Lung microvascular endothelial cell (primary cell): ENCODE measurements around the gene CD2AP. TPM values are rescaled to one million over a fixed set of nuclear protein-coding genes. Genes with fewer than 3 reads are reported as not detected.
"Not testable (repeated sequence)": the region's sequence is repeated elsewhere in the genome, so short reads cannot be mapped to it uniquely, and the experiment has no call there.

Source experiments
- DNase-seq, 2 donors: peaks; one replicate each; pipeline versions ENCODE4 v3.0.0 to v3.0.0-alpha.2; 2010; ENCODE audit warnings: low read depth in 2 of 2
- total RNA-seq: library from RNA; depleted of rRNA; stranded (reverse); fragments of >200 nt; gene quantifications from 2 replicates; pipeline ENCODE4 v1.2.1, GENCODE V29; 2014

CD2AP gene
- total RNA-seq, 1 donor from 2014 or later = 24.4 TPM

- DNase-seq = no peak
Observed at GRCh38 chr6:47464052-47464451, 13.5 kb upstream of the CD2AP start.

GRCh38 chr6:47465117-47465516 lies 12.5 kb upstream of the CD2AP start:
- DNase-seq = no peak

GRCh38 chr6:47471911-47472310 lies 5.7 kb upstream of the CD2AP start:
- no peak for DNase-seq

GRCh38 chr6:47473791-47474346 lies 3.7 kb upstream of the CD2AP start:
- peak; percentile 52 to 70 for DNase-seq

DNA sequence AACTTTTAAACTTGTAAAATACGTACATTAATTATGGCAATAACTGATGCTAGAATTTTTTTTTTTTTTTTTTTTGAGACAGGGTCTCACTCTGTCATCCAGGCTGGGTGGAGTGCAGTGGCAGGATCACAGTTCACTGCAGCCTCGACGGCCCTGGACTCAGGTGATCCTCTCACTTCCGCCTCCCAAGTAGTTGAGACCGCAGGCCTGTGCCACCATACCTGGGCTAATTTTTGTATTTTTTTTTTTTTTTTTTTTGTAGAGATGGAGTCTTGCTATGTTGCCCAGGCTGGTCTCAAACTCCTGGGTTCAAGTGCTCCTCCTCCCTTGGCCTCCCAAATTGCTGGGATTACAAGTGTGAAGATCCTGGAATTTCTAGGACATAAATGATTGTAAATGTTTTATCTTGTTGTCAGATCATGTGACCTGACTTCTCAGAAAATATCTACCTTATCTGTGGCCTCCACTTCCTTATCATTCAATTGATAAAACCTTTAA lies 2.2 kb upstream of the CD2AP start:
- DNase-seq = no peak

GRCh38 chr6:47476781-47477496 lies 650 bp upstream of the CD2AP start:
- no peak for DNase-seq

GRCh38 chr6:47478233-47479139 lies 897 bp downstream of the CD2AP start:
- DNase-seq = peak; percentile 15 to 56

- peak; percentile 20 to 30 for DNase-seq
Observed at GRCh38 chr6:47479140-47479508, 1.5 kb downstream of the CD2AP start.

DNA sequence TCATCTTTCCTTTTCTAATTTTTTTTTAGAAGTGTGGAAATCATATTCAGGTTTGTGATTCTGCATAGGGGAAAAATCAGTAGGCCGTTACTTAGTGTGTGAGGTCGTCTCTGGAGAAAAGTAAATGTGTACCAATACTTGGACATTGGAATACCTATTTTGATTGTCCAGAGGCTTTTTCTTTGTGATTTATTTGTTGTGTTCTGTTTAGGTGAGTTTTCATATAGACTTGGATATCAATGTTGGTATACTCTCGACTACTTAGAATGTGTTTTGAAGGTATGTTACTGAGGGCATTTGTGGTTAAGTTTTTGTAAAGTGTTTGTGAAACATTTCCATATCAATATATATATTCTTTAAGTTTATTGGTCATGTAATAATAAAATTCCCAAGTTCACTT lies 2.3 kb downstream of the CD2AP start:
- DNase-seq = no peak

DNA sequence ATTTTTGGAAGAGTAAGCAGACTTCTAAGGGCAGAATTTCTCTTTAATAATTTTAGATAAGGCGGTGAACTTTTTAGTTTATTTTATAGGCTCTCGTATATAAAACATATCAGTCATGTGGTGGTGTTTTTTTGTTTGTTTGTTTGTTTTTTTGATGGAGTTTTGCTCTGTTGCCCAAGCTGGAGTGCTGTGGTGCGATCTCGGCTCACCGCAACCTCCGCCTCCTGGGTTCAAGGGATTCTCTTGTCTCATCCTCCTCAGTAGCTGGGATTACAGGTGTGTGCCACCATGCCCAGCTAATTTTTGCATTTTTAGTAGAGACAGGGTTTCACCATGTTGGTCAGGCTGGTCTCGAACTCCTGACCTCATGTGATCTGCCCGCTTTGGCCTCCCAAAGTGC lies 3.6 kb downstream of the CD2AP start:
- DNase-seq = not testable (repeated sequence)

DNA sequence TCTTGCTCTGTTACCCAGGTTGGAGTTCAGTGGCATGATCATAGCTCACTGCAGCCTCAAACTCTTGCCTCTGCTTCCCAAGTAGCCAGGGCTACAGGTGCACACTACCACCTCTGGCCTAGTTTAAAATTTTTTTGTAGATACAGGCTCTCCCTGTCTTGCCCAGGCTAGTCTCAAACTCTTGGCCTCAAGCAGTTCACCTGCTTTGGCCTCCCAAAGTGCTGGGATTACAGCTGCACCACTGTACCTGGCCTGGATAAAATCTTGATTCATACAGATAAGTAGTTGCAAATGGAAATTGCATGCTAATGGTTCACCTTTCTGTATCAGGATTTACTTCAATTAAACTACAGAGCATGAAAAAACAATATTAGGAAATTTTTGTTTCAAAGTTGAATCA lies 4.2 kb downstream of the CD2AP start:
- no peak for DNase-seq

GRCh38 chr6:47483516-47483852 lies 5.9 kb downstream of the CD2AP start:
- DNase-seq = no peak

- DNase-seq = no peak
Observed at GRCh38 chr6:47483853-47484546, 6.4 kb downstream of the CD2AP start.

- DNase-seq = no peak
Observed at GRCh38 chr6:47484616-47485015, 7.0 kb downstream of the CD2AP start.

DNA sequence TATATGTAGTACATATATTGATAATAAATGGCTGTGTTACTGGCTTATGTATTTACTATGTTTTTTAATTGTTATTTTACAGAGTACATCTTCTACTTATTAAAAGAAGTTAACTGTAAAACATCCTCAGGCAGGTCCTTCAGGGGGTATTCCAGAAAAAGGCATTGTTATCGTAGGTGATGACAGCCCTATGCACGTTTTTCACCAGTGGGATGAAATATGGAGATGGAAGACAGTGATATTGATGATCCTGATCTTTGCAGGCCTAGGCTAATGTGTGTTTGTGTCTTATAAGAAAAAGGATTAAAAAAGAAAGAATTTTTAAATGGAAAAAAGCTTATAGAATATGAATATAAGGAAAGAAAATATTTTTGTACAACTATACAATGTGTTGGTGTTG lies 7.5 kb downstream of the CD2AP start:
- no peak for DNase-seq

- DNase-seq = no peak
Observed at GRCh38 chr6:47485491-47486135, 8.0 kb downstream of the CD2AP start.

DNA sequence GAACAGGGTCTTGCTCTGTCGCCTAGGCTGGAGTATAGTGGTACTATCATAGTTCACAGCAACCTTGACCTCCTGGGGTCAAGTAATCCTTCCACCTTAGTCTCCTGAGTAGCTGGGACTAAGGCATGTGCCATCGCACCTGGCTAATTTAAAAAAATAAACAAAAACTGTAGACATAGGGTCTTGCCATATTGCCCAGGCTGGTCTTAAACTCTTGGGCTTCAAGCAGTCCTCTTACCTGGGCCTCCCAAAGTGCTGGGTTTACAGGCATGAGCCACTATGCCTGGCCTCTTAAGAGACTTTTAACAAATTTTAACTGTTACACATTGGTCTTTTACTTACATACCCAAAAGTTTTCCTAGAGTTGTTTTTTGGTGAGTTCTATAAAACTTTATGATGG lies 12.4 kb downstream of the CD2AP start:
- no peak for DNase-seq

GRCh38 chr6:47490676-47491075 lies 13.1 kb downstream of the CD2AP start:
- no peak for DNase-seq

- DNase-seq = no peak
Observed at GRCh38 chr6:47492355-47492754, 14.8 kb downstream of the CD2AP start.

- no peak for DNase-seq
Observed at GRCh38 chr6:47495207-47495606, 17.6 kb downstream of the CD2AP start.

GRCh38 chr6:47495954-47496545 lies 18.5 kb downstream of the CD2AP start:
- no peak for DNase-seq
